ENCODE data around the gene ST7. TPM values are rescaled to one million over a fixed set of nuclear protein-coding genes. Genes with fewer than 3 reads are reported as not detected.

The ST7 gene
- total RNA-seq, 2 experiments from 2014 or later, result 13.2 to 14.1 TPM

DNA sequence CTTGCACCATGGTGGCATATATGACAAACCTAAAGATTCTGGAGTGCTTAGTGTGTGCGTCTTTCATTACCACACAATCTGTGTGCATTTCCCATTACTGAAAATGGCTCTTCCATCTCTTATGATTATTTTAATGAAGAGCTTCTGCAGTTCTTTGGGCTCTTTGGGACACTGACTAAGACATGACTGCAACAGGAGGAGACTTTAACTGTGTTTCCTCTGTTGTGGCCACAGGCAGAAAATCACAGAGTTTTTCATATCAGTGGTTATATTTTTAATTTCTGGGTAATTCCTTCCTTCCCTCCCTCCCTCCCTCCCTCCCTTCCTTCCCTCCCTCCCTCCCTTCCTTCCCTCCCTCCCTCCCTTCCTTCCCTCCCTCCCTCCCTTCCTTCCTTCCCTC lies 311.4 kb downstream of the ST7 start:
- POLR2A ChIA-PET, result no interaction called here
- CTCF ChIA-PET, result no interaction called here

DNA sequence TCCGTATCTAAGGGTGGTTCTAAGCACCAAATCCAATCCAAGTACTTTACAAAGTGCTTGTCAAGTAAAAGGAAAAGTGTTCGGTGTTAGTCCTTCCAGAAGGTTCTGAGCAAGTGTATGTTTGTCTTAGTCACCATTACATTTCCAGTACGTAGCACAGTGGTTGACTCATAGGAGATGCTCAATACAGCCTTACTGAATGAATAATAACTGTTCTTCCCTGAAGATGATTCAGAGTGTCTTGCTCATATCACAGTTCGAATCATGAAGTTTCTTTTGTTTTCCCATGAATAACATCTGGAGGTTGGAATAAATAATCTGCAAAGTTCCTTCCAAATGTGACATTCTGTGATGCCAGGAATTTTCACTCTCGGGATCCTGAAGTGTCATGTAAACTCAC lies 316.1 kb downstream of the ST7 start:
- CTCF ChIA-PET, result no interaction called here
- POLR2A ChIA-PET, result no interaction called here

DNA sequence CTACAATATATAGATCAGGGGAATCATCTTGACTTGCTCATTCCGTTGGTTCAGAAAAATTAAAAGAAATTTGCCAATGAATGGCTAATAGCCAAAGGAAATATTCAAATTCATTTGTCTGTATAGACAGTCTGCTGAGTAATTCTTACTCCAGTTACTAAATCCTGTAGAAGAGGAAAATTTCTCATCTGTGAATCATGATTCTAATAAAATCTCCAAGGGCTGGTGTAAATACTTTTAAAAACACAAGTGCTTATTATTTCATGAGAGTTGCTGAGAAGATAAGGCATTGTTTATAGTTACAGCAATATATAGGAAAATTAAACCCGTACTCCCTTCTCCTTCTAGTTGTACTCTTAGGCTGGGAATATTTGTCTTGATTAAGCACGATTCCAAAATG lies 316.6 kb downstream of the ST7 start:
- ChIA-PET POLR2A (no interaction called here), CTCF (no interaction called here)

DNA sequence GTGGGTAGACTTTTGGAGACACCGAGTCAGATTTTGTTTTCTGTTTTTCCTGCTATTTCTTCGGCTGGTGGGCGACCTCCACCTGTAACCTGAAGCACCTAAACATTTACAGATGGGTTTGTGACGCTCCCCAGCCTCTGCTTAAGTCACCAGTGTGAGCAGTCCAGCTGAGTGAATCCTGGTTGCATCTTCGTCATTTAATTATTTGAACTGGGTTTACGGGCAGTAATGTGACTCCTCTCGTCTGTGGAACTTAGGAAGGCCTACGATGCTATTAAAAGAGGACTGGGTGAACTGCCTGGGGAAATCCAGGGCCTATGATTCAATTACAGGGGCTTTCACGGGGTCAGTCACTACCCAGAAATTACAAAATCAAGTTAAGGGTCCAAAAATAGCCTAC lies 317.1 kb downstream of the ST7 start:
- CTCF ChIA-PET, result no interaction called here
- POLR2A ChIA-PET, result no interaction called here

DNA sequence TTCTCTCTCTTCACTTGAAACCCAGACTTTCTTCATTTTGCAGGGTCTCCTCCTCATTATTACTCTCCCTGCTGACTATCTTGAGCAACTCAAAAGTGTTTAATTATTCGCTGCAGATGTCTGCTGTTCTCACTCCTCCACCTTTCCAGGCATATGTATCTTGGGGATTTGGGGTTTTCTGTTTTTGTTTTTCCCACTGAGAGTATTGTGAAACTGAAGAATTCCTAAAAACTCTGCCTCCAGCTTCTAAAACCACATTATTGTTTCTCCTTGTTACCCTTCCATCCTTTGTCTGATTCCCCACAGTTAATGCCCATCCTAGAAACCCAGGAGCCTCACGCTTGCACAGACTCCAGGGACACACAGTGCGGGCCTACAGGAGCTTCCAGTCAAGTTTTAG lies 318.3 kb downstream of the ST7 start:
- ChIA-PET CTCF (no interaction called here), POLR2A (no interaction called here)

DNA sequence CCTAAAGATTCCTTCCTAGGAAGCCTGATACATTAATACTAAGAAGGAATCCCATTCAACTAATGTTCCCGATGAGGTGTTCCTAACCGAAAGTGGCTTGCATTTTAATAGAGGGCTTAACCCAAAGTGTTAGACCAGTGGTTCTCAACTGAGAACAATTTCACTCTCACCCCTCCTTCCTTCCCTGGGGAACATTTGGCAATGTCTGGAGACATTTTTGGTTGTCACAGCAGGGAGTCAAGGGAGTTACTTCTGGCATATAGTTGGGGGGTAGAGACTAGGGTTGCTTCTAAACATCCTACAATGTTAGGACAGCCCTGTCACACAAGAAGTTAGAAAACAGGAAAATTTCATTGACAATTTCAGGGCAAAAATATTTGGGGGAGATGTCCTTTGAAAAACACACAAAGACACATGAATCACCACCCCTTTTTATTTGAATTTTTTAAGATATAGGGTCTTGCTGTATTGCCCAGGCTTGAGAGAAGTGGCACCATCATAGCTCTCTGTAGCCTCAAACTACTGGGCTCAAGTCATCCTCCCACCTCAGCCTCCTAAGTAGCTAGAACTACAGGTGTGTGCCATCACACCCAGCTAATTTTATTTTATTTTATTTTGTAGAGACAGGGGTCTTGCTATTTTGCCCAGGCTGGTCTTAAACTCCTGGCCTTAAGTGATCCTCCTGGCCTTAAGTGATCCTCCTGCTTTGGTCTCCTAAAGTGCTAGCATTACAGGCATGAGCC lies 318.9 kb downstream of the ST7 start:
- ChIA-PET CTCF (no interaction called here), POLR2A (no interaction called here)

DNA sequence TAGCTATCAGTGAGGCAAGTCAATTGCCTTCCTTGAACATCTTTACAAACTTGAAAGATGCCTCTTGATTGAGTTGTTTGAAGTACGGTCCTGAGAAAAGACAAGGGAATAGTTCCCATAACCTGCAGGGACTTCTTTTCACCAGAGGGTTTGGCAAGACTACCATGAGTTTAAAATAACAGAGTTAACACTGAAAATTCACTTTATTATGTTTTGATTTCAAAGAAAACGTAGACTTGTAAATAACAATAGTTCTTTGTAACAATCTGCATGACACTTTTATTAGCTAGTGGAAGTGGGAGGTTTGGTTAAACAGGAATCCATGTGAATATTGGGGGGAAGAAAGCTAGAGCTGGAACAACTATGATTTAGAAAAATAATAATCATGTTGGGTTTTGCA lies 320.0 kb downstream of the ST7 start:
- ChIA-PET POLR2A (no interaction called here), CTCF (interaction anchor here (0.5 kb wide), 1 partner anchor 20 kb away, joined by 3 read pairs; no protein-coding TSS in a partner anchor)

DNA sequence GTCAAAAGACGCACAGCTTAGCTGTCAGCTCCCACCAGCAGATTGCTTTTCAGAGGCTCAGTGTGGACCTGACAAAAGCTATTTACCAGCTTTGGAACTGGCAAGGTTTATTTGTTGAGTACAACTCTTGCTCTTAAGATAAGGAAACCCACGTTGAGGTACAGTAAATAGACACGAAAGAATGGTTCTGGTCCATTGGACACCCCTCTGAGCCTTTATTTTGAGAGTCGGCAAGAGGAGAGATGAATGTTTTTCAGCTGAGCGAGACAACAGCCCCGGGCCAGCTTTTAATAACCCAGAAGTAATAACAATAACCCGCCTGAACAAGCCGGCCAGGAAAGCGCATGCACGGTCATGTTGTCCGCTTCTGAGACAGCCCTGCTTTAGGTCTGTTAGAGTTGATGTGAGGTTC lies 320.5 kb downstream of the ST7 start:
- ChIA-PET POLR2A (no interaction called here), CTCF (interaction anchor here (0.5 kb wide), 1 partner anchor 21 kb away, joined by 3 read pairs; no protein-coding TSS in a partner anchor)

DNA sequence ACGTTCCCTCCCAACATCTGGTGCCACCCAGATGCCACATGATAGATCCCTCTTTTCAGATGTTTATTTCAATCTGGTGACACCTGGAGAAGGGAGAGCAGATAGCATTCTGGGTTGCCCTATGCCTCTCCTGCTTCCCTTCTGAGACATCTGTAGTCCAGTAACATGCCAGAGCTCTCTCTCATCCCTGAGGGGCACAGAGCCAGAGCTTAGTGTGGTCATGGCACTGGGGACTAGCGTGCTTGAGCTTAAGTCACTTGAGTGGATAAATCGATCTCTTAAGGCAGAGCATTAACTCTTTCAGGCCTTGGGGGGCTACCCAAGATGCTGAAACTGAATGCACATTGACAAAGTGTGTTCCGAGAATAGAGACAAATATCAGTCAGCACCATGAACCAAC lies 321.6 kb downstream of the ST7 start:
- ChIA-PET POLR2A (no interaction called here), CTCF (no interaction called here)

DNA sequence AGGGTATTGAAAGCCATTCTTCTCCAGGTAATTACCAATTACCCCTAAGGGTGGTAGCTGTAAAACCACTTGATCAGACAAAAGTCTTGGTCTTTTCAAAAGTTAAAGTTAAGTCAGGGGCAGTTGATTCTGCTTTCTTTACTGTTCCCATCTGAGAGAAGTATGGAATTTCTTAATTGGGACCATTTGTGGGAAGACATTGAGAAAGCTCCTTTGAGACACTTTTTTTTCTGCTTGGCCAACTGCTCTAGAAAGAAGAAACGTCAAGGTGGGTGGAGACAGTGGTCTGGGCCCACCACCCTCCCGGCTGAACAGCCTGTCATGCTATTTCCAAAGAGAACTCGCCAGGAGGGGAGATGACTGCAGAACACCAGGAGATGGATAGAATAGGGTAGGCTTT lies 324.3 kb downstream of the ST7 start:
- POLR2A ChIA-PET, result no interaction called here
- CTCF ChIA-PET, result no interaction called here

DNA sequence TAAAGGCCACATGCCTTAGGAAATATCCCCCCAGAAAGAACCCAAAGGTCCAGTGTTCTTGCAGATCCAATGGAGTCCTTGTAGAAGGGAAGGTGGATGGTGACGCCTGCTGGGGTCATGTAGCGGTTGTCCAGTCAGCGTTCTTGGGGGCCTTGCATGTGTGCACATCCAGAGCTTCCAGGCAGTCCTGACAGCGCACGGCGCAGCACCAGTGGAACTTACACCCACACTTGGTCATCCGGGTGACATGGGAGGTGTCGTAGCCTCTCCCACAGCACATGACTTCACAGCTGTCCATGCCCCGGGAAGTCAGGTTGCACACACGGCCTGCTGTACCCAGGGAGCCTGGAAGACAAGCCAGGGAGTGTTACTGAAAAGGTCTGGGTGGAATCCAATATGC lies 324.7 kb downstream of the ST7 start:
- POLR2A ChIA-PET, result no interaction called here
- CTCF ChIA-PET, result no interaction called here

DNA sequence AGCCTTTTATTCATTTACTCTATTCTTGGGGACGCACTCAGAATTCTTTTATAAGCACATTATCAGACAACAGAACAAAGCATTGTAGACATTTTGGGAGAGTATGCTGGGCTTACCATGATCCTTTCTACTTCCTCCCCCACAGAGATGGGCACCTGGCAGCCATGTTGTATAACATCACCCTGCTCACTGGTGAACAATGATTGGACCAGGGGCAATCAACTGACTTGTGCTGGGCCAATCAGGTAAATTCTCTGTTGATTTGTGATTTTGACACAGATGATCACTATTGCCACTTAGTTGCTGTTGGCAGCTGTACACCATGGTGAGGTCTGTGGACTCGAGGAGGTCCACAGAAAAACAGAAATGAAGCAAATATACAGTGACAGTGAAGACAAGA lies 325.9 kb downstream of the ST7 start:
- CTCF ChIA-PET, result no interaction called here
- POLR2A ChIA-PET, result no interaction called here

Other genes starting within 250 kb of the ST7 start
- 100 to 1,000 TPM; 174 to 189 TPM for gene CAPZA2, start 90.9 kb upstream of the ST7 start, total RNA-seq

Data from activated CD8-positive, alpha-beta memory T cell treated with anti-CD3 and anti-CD28 coated beads for 36 hours (primary cell).